Fibroblast of skin of right quadriceps (primary cell): ENCODE data around the gene BIRC5.
"Not testable (repeated sequence)": the region's sequence is repeated elsewhere in the genome, so short reads cannot be mapped to it uniquely, and the experiment has no call there.

Experiments used
- DNase-seq: peaks from one replicate; pipeline ENCODE4 v3.0.0-alpha.2; 2013

Gene BIRC5

DNA sequence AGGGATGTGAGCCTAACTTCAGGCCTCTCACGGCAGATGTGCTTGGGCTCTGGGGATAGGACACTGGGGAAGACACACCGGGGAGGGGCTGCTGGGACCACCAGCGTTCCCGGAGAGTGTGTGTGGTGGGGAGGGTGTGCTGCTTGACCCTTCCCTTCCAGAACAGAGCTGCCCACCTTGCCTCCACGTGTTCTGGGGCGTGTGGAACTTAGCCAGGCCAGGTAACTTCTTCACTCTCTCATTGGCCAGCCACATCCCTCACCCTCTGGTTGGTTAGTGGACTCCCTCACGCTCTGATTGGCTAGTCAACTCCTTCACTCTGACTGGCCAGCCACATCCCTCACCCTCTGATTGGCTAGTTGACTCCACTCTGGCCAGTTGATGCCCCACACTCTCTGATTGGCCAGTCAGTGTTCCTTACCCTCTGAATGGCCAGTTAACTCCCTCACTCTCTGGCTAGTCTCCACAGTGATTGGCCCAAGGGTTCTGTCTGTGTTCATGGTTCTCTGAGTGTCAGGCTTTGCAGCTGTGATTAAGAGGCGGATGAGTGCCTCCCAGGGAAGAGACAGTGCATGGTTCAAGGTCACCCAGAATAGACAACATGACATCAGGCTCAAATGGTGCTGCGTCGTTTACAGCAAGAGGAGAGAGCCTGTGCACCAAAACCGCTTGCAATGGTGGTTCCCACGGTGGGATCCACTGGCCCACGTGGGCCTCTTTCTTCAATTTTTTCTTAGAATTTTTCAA lies 27.4 kb downstream of the BIRC5 start:
- DNase-seq: peak; percentile 39

DNA sequence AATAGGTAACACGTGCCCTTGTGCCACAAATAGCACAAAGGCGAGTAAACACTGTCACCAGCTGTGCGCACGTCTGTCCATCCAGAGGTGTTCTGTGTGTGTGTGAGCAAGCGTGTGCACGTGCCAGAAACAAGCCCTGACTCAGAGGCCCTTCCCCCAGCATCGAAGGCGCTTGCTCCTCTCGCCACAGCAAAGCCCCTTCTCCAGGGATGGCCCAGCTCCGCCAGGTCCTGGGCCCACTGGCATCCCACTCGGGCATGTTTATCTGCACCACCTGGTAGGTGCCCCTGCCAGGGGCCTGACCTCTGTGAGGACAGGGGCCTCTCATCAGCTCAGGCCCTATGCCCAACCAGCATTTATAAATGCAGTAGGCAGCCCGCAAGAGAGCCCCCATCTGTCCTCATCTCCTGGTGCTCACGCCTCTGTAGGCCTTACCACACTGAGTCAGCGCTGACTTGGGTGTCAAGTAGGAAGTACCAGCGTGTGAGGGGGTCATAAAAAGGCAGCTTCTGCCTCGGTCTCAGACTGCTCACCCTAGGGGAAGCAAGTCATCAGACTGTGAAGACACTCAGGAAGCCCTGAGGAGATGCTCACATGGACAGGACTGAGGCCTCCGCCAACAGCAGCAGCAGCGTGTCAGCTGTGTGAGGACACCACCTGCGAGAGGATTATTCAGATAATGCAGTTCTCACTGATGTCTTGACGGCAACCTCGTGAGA lies 28.1 kb downstream of the BIRC5 start:
- peak; percentile 66 for DNase-seq

DNA sequence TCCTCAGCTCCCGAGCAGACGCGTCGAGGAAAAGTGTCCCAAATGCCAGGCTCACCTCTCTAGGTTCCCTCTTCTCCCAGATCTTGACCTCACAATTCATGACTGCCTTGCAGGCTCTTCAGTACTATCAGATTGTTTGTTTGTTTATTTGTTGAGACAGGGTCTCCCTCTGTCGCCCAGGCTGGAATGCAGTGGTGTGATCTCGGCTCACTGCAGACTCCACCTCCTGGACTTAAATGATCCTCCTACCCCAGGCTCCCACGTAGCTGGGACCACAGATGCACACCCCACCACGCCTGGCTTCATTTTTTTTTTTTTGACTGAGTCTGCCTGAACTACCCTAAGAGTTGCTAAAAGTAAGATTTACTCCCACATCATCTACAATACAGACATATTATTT lies 33.3 kb downstream of the BIRC5 start:
- DNase-seq: no peak

DNA sequence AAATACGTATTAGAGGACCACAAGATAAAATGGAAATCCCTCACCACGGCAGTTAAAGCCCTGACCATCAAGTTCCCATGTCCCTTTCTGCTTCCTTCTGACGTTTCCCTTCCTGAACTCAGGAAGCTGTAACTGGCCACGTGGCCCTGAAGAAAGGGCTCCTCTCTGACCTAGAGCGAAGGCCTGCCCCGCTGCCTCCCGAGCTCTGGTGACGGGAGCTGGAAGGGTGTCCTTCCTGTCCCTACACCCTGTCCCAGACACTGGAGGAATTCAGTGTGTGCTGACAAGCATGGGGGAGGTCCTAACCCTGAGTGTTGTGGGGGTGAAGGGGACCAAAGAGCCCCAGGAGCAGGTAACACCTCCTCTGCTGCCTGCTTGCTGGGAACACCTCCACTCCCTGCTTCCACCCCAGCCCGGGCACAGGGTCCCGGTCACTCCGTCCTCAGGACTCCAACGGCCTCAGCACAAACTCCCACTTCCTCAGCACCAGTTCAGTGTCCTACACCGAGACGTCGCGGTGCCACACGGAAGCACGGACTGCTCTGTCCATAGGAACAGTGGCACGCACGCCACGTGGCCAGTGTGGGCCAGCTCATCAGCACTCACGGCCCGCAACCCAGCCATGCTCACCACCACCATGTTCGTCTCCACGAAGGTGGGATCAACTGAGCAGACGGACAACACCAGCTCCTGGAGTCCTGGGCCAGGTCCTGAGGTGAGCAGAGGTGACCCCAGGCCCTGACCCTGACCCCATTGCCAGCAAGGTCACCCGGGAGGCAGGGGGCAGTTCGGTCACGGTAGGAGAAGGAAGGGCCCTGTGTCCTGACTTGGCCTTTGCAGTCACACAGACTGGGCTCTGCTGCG lies 34.2 kb downstream of the BIRC5 start:
- DNase-seq: no peak

DNA sequence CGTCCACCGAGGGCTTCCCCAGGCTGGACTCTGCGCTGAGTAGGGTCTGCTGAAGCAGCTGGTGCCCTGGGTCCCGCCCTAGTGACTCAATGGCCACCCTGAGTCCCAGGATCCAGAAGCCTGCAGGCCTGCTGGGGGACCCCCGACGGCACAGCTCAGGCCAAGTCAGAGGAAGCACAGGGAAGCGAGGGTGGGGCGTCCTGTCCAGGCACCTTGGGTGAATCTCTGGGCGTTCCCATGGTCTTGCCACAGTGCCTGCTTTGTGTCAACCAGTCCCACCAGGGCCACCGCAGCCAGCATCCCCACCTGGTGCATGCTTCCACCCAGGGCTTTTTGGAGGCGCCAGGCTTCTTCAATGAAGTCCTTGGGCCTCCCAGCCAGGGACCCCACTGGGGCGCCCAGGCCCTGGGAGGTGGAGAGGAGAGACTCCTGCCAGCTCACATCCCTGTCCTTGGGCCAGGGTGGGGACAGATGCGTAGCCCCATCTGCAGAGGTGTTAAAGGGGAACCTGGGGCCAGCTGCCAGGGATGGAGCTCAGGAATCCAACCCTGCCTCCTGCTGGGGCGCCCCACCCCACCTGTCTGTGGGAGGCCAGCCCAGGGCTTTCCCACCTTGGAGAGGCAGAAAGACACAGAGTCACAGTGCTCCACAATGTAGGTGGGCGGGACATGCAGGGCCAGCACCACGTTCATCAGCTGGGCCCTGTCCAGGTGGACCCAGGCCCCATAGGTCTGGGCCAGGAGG lies 35.2 kb downstream of the BIRC5 start:
- DNase-seq: no peak

DNA sequence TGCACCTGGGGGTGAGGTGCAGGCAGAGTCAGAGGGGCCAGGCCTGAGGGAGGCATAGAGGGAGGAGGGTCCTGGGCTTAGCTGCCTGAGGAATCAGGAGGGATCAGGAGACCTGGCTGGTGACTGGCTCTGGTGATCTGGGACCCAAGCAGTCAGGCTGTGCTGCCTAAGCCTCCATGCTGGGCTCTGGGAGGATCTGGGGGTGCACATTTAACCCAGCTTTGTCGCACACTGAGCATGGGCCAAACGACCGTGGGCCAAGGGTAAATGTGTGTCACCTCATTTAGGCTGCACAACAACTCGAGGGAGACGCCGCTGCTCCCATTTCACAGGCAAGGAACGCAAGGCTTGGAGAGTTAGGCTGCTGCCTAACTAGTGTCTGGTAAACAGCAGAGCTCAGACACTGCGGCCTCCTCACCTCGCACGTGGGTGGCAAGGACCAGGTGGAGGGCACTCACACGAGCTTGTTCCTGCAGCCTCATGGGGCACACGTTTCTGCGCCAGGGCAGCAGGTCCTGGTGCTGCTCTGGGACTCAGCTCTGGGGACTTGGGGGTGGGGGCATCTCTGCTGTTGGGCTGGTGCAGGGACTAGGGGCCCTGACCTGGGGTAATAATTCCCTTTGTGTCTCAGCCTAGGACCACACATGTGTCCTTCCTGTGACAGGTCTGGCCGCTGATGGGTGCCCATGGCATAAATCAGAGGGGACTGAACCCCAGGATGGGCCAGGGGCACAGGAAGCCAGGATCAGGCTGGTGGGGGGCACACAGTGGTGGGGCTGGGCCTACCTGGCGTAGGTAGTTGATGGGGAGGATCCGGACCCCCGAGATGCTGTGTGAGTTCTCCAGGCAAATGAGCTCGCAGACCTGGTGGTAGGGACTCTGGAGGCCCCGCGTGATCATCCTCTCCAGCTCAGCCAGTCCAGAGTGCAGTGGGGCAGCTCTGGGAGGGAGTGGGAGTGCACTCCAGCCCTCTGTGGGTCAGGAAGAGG lies 36.1 kb downstream of the BIRC5 start:
- no peak for DNase-seq

DNA sequence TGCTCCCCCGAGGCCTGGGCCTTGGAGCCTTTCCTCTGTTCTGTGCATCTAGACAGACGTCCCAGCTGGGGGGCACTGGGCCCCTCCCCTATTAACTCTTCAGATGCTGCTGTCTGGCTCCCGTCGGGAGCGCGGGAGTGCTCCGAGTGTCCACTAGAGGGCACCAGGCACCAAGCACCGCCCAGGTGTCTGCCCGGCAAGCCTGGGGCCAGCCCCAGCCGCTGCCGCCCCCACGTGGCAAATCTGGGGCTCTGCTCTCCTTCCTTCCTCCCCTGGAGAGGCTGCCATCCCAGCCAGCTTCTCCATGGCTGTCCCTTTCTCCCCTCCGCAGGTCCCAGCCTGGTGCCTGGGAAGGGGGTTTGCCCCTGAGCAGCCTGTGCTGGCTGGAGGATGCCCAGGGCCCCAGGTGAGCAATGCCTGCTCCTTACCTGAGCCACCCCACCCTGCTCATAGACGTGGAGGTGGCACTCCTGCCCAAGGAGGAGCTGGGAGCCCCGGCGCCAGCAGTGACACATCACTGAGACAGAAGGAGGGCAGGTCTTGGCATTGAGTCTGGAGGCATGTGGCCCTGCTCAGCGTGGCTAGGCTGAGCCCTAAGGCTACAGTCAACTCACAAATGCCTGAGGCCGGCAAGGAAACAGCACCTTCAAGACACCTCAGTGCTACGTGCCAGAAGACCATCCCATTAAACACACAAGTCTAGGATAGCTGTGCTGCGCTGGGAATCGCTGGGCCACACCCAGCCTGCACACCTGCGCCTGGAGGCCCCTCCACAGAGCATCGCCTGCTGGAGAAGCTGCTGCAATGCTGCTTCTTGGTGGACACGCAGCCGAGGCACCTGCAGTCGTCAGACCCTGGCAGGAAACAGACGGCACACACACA lies 37.1 kb downstream of the BIRC5 start:
- peak; percentile 75 for DNase-seq

DNA sequence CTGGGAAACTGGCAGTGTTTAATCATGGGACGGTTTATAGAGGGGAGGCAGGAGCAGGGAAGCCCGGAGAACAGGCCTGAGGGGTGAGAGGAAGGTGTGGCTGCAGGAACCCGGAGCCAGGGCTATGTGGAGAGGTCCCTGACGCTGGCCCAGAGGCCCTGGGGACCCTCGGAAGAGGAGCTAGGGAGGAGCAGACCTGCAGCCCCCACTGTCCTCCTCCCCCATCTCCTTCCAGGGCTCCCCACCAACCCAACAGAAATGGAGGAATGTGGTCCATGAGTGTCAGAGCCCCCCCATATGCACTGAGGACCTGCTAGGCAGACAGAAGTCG lies 37.7 kb downstream of the BIRC5 start:
- DNase-seq: no peak

DNA sequence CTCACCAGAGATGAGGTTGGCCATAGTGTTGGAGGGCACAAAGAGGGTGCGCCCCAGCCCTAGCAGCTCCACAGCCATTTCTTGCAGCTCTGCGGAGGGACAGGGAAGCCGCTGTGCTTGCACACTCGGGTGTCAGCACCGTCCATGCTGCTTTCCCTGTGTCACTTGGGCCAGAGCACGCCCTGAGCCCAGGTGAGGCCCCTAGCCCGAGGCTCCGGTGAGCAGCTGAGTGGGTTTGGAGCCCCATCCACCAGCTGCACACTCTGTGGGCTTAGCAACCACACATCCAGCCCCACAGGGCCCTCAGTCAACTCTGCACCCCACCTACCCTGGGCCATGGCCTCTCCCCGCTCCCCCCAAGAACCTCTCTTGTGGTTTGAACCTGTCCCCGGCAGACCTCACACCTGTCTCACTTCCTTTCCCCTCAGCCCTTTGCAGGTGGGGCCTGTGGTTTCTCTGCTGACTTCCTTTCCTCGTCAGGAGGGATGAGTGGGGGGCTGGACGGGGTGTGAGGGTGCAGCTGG lies 38.1 kb downstream of the BIRC5 start:
- DNase-seq: no peak

DNA sequence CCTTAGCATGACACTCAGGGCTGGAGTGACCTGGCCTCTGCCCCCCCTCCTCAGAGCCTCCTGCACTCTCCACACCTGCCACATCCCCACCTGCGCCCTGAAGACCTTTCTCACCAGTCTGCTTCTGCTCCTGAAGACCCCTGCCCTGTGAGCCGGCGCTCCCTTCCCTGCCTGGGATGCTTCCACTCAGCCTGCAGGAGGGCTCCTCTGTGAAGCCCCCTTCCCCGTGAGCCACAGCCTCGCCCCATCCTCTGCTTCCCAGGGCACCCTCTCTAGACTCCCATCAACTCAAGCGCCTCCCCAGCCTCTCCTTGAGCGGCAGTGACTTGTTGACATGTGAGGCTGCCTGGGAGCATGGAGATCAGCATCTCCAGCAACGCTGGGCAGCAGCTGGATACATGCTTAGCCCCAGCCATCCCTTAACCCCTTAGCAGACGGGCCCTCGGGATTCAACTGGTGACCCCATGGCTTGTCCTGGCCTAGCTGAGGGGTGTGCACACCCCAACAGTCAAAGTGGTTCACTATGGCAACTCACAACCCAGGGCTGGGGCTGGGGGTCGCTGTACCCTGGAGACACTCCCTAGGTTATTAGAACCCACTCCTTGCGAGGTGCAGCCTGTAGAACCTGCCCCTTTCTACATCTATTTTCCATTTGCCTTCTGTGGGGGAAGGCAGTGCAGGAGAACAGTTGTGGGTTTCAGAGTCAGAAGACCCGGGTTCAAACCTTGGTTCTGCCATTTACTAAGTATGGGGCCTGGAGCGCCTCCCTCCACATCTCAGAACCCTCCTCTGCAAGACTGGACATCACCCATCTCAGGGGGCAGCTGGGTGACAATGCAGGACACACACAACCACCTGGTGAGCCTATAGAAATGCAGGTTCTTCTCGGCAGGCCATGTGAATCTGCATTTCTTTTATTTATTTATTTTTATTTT lies 38.9 kb downstream of the BIRC5 start:
- DNase-seq: no peak

DNA sequence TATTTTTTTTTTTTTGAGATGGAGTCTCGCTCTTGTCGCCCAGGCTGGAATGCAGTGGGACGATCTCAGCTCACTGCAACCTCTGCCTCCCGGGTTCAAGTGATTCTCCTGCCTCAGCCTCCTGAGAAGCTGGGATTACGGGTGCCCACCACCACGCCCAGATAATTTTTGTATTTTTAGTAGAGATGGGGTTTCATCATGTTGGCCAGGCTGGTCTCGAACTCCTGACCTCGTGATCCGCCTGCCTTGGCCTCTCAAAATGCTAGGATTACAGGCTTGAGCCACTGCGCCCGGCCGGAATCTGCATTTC lies 39.5 kb downstream of the BIRC5 start:
- not testable (repeated sequence) for DNase-seq

DNA sequence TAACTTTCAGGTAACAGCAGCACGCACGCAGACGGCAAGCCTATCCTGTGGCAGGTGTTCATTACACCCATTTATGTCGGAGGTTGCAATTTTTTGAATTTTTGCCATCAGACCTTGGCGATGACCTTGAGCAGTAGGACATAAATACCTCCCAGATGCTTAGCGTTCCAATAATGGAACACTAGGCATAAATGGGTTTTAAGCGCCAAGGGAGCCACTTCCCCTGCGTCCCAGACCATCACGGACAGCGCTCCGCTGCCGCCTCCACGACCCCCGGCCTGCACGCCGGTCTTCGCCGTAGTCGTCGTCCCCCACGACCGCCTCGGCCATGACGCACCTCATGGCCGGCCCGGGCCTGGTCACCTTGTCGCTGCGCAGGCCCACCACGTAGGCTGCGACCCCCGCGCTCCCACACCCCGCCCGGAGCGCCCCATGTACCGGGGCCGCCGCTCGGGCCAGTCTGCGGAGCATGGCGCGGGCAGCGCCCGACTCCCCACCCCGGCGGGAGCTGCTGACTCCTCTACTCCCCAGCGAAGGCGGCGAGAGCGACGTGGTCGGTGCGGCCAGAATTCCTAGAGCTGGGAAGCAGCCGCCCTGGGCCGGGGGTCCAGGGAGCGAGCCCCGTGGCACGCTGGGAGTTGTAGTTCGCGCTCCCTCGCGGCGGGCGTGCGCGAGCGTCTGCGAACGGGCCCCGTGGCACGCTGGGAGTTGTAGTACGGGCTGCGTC lies 40.1 kb downstream of the BIRC5 start:
- DNase-seq: peak; percentile 80

DNA sequence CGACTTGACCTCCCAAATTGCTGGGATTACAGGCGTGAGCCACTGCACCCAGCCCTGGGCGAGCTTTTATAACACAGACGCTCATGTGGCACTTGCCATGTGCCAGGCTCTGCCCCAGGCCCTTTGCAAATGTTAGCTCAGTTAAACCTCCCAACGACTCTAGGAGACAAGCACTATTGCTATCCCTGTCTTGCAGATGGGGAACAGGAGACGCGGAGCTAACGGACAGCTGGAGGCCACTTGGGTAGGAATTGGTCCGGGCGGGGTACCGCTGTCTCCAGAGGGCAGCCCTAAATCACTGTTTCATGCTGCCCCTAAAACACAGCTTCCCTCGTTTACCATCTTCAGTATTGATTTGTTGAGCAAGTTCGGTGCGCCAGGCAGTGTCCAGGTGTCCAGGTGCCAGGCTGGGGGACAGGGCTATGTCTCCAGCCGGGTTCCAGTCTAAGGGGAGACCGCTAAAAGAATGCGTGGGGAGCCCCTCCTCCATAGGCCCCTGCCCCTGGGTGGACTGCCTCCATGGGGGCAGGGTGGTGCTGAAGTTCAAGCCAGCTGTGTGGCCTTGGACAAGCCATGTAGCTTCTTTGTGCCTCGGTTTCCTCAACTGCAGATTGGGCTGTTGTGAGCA lies 41.1 kb downstream of the BIRC5 start:
- no peak for DNase-seq

DNA sequence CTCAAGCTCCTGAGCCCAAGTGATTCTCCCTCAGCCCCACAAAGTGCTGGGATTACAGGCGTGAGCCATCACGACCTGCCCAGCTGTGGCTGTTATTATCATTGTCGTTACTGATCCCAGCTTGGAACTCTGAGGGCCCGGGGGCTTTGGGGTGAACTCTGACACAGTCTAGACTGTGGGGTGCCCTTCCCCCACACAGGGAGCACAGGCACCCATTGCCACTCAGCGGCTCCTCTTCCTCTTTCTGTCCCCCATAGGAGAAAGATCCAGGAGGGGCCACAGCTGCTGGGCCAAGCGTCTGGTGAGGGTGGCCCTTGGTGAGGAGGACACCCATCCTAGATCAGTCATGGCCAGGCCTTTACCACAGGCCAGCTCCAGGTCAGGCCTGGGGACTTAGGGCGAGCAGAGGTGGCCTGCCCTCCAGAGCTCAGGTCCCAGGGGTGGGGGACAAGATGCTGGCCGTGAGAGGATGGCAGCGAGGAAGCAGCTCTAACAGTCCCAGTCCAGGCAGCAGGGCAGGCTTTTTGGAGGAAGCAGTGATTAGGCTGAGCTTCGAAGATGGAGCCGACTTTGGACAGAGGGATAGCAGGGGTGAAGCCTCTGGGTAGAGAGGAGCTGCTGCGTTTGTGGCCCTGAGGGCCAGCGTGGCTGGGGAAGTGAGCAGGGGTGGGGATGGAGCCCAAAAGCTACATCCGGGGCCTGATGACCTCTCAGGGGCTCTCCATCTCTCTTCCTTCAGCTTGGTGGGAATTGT lies 42.1 kb downstream of the BIRC5 start:
- DNase-seq: no peak

DNA sequence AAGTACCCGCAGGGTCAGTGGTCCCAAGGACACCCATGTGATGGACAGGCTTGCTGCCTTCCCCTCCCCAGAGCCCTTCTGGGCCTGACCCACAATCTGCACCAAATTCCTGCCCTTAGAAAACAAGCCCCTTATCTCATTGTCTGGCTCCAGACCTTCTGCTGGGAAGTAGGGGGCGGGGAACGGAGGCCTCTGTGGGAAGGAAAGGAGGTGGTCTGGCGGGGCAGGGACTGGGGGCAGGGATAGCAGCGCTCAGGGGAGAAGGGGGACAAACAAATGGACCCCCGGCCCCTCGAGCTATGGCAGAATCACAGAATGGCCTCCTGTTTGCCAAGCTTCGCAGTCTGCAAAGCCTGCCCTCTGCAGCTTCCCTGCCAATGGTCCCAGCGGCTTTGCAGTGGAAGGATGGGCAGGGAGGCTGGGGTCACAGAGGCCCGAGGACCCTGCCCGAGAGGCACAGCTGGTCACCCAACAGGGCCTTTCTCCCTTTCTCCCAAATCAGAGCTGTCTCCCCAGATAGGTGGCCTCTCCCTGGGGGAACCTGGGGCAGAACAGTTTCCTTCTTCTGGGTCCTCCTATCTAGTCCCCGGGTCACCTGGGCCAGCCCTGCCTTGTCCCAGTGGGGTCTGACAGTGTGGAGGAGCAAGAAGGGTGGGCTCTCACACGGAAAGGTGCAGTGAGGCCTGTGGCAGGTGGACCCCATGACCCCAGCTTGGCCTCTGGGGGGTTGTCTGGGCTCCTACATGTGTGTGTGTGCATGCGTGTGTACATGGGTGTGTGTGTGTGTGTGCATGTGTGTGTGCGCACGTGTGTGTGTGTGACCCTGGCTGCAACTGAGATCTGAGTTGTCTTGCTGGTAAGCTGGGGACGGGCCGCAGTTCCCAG lies 42.9 kb downstream of the BIRC5 start:
- no peak for DNase-seq

DNA sequence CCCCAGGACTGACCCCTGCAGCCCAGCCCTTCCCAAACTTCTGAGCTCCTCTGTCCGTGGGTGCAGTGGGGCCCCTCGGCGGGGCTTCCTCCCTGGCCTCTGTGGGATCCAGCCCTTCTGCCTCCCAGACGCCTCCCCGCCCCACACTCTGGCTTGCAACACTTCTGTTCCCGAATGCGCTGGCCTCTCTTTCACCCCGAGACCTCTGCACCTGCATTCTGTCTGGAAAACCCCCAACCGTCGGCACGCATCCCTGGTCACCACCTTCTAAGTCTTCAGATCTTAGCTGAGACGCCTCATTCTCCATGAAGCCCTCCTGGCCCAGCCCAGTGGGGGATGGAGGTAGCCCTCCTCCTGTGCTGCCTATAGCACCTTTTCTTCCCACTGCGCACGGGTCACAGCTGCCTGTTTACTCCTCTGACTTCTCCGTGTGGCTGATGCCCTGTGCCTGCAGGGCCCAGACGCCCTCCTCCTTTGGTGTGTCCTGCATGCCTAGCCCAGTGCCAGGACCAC lies 43.8 kb downstream of the BIRC5 start:
- DNase-seq: no peak
